Lower leg skin (tissue), 4 donors: Measurements from ENCODE around the gene SLC22A15. TPM values are rescaled to one million over a fixed set of nuclear protein-coding genes. Genes with fewer than 3 reads are reported as not detected.

Experiments used
- DNase-seq, 2 donors: peaks; one replicate each; pipeline ENCODE4 v3.0.0-alpha.2; 2019; ENCODE audit warnings: low spot score in 2 of 2
- H3K4me3 ChIP-seq: fragments of 200-600 bp; sonication (generic); 2 replicates; pipeline ENCODE4 v1.5.1; 2017; ENCODE audit warnings: mild to moderate bottlenecking, low read depth; ENCODE audit not compliant: poor library complexity, severe bottlenecking
- POLR2A ChIP-seq, 2 donors: fragments of 450-650 bp; IDR thresholded peaks; one replicate each; pipeline ENCODE4 v1.6.1; 2016 to 2017; ENCODE audit warnings: antibody characterized with exemption in 2 of 2, mild to moderate bottlenecking in 1 of 2, moderate library complexity in 1 of 2
- WGBS, 2 donors: methylation state at CpG; one replicate each; pipeline ENCODE4 v1.1.5; 2018; 5-methylcytosine and 5-hydroxymethylcytosine counted together
- intact Hi-C: fragments of 100-400 bp; cut with DNase I; formaldehyde crosslinking; loops from one replicate; pipeline ENCODE4 v1.15.0; 2023; ENCODE audit warnings: low total_unique reads
- total RNA-seq, 4 donors: library from RNA; depleted of rRNA; stranded (reverse); fragments of >200 nt; gene quantifications; one replicate each; pipeline ENCODE4 v1.1.0, GENCODE V29; 2016
- TF ChIP-seq, protein P1 (sequence below), 3 donors: fragments of 450-650 bp; IDR thresholded peaks; one replicate each; pipeline ENCODE4 v1.5.1; 2016; ENCODE audit warnings: antibody characterized with exemption in 3 of 3, mild to moderate bottlenecking in 3 of 3, moderate library complexity in 2 of 3

The SLC22A15 gene
- total RNA-seq, 4 donors from 2014 or later: 7.9 to 11.5 (median 10.5) TPM

DNA sequence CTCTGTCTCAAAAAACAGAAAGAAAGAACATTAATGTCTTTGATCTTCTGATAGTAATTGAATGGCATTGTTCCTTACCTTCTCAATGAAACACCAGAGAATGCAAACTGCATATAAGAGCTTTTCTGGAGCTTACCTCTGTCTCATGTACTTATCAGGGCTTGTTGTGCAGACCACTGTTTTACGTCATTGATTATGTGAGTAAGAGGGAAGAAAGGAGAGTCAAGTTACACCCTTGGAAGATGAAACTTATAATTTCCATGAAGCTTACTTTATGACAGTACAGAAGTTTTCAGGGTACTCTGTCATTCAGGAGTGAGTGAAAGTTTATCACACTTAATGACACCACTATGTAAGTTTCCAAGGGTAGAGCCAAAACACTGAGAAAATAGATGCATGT is 85.9 kb downstream of the SLC22A15 start:
- WGBS, 2 donors: 83% methylated on average over 1 of the region's 1 CpG
- DNase-seq: no peak
- H3K4me3 ChIP-seq: no peak overlapping the region
- TF ChIP-seq, protein P1, sequence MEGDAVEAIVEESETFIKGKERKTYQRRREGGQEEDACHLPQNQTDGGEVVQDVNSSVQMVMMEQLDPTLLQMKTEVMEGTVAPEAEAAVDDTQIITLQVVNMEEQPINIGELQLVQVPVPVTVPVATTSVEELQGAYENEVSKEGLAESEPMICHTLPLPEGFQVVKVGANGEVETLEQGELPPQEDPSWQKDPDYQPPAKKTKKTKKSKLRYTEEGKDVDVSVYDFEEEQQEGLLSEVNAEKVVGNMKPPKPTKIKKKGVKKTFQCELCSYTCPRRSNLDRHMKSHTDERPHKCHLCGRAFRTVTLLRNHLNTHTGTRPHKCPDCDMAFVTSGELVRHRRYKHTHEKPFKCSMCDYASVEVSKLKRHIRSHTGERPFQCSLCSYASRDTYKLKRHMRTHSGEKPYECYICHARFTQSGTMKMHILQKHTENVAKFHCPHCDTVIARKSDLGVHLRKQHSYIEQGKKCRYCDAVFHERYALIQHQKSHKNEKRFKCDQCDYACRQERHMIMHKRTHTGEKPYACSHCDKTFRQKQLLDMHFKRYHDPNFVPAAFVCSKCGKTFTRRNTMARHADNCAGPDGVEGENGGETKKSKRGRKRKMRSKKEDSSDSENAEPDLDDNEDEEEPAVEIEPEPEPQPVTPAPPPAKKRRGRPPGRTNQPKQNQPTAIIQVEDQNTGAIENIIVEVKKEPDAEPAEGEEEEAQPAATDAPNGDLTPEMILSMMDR (IDR thresholded peaks at IDR 0.05): no peak
- TF ChIP-seq POLR2A (IDR thresholded peaks at IDR 0.05): no peak
- intact Hi-C loops: no loop called here

DNA sequence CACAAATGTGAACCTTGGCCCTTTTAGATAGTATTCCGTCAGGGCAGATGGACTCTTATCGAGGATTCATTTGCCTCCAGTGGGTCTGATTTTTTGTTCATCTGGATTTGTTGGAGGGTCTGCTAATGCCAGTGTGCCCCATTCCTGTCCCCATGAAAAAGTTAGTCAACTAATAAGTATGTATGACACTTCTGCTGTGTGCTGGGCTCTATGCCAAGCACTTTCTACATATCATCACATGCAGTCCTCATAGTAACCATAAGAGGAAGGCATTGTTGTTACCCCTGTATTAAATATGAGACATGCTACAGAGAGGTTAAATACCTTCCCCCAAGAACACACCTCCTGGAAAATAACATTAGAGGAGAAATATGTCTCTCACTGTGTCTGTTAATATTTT is 88.3 kb downstream of the SLC22A15 start:
- WGBS, 2 donors: 94 to 95% methylated on average over 2 of the region's 2 CpGs
- no peak for TF ChIP-seq POLR2A (IDR thresholded peaks at IDR 0.05)
- TF ChIP-seq, protein P1 (IDR thresholded peaks at IDR 0.05): no peak
- DNase-seq: no peak
- no peak overlapping the region for H3K4me3 ChIP-seq
- intact Hi-C loops: no loop called here

DNA sequence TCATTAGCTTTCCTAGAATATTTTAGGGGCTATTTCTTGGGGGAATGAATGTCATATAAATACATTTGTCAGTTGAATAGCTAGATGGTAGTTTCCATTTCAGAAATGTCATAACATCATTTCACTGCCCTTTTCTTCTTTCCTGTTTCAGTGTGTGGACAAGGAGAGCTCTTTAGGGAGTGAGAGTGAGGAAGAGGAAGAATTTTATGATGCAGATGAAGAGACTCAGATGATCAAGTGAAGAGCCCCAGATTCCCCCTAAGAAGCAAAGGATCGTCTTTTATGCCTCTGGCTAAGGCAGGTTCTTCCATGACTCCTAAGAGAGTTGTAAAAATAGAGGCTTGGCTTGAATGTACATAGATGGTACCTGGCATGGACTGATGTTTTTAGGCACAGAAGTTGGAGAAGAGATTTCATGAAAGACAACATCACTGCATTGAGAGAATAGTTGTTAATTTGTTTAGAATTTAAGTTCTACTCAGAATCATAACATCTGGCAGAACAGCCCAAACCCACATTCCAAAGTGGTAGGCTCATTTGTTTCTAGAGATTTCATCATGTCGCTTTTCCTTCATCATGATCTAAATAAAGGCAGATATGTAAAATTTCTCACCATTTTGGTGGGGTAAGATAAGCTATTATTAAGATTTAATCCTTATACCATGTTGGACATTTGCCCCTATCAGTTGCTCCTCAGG is 90.7 kb downstream of the SLC22A15 start:
- no peak overlapping the region for H3K4me3 ChIP-seq
- peak in 1 of 2 donors; percentile 43 for DNase-seq
- intact Hi-C loops: no loop called here
- TF ChIP-seq POLR2A (IDR thresholded peaks at IDR 0.05): no peak
- WGBS, 2 donors: 49 to 52% methylated on average over 2 of the region's 2 CpGs

DNA sequence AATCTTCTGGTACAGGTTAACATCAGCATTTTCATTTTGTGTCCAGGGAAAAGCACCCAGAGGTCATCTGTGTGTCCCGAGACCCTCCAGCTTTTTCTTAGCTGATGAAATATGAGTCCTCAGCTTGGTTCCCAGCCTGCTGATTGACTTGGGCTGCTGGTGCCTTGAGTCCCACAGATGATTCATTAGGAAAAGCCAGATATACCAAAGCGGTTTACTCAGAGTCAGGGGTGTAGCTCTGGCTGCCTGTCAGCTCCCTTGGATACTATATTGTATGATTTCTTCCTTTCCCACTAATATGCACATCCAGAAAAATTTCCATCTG is 91.2 kb downstream of the SLC22A15 start:
- no peak overlapping the region for H3K4me3 ChIP-seq
- WGBS, 2 donors: 64 to 65% methylated on average over 2 of the region's 2 CpGs
- TF ChIP-seq POLR2A (IDR thresholded peaks at IDR 0.05): no peak
- TF ChIP-seq, protein P1 (IDR thresholded peaks at IDR 0.05): no peak
- intact Hi-C loops: no loop called here
- DNase-seq: peak; percentile 65 to 87

DNA sequence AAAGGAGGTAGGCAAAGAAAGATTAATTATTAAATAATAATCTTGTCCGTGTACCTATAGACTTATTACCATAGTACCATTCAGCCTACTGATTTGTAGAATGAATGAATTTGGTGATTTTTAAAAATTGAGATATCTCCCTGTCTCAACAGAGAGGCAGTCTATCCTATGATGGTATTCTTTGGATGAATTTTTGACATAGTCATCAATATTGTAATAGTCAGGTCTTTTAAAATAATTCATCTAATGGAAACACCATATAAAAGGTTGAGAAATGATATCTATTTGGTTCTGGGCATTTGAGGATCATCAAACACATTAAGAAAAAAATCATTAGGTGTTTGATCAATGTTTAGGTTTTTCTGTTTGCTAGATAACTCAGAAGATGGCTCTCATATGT is 99.3 kb downstream of the SLC22A15 start:
- no peak for DNase-seq
- no peak for TF ChIP-seq POLR2A (IDR thresholded peaks at IDR 0.05)
- TF ChIP-seq, protein P1 (IDR thresholded peaks at IDR 0.05): no peak
- WGBS, 2 donors: 0% methylated on average over 1 of the region's 1 CpG
- intact Hi-C loops: no loop called here
- no peak overlapping the region for H3K4me3 ChIP-seq

DNA sequence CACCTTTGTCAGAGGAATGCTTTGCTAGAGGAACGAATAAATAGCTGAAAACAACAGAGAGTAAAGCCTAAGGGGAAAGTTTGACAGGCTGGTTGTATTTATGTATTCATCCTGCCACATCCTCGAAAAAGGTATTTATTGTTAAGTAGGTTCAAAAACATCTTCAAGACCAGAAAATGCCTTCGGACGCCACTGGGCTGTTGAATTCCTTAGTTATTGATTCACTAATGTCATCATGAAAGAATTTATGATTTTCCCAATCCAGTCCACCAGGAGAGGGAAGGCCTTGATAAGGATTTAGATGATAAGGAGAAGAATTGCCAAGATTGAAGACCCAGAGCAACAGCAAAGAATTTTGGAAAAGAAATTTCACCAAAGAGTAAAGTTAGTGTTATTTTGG is 99.7 kb downstream of the SLC22A15 start:
- H3K4me3 ChIP-seq: no peak overlapping the region
- WGBS, 2 donors: 70 to 77% methylated on average over 4 of the region's 4 CpGs
- intact Hi-C loops: no loop called here
- TF ChIP-seq, protein P1 (IDR thresholded peaks at IDR 0.05): no peak
- TF ChIP-seq POLR2A (IDR thresholded peaks at IDR 0.05): no peak
- DNase-seq: no peak
